ENCODE results near the gene TMEM147.

TMEM147 gene

DNA sequence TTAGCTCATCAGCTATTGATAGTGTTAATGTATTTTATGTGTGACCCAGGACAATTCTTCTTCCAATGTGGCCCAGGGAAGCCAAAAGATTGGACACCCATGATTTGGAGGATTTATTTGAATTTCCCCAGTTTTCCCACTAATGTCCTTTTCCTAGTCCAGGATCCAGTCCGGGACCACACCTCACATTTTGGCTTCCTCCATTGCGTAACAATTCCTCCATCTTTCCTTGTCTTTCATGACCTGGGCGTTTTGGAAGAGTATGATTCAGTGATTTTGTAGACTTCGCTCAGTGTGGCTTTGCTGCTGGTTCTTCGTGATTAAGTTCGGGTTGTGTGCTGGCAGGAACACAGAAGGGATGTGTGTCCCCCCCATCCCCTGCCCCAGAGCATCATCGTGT, 21.3 kb downstream of the TMEM147 start:
- no peaks in the 10 kb centered on the region for H3K4me1 ChIP-seq (ENCODE audit: control insufficient read depth, insufficient read depth, low read length)
- no peaks in the 10 kb centered on the region for H3K36me3 ChIP-seq (ENCODE audit: control insufficient read depth in 2 of 2, insufficient read depth in 1 of 2, low read length in 2 of 2)
- TF ChIP-seq ZNF10 (tag by site-specific recombination; IDR thresholded peaks at IDR 0.05) = no peak
- CTCF ChIA-PET = interaction anchor here (0.5 to 1.2 kb wide), 4 partner anchors 25 to 578 kb away, joined by 3 to 5 read pairs (median 3); no protein-coding TSS in a partner anchor
- no peak overlapping the region for H3K4me3 ChIP-seq (ENCODE audit: low read depth, low read length)
- H3K27ac ChIP-seq (ENCODE audit: extremely low read depth, low read depth, low read length) = no peak overlapping the region
- no peaks in the 10 kb centered on the region; the same call in none of the 2 replicates for H3K9me3 ChIP-seq (ENCODE audit: control insufficient read depth, insufficient read depth, low read depth, low read length)
- POLR2A ChIA-PET = no interaction called here

DNA sequence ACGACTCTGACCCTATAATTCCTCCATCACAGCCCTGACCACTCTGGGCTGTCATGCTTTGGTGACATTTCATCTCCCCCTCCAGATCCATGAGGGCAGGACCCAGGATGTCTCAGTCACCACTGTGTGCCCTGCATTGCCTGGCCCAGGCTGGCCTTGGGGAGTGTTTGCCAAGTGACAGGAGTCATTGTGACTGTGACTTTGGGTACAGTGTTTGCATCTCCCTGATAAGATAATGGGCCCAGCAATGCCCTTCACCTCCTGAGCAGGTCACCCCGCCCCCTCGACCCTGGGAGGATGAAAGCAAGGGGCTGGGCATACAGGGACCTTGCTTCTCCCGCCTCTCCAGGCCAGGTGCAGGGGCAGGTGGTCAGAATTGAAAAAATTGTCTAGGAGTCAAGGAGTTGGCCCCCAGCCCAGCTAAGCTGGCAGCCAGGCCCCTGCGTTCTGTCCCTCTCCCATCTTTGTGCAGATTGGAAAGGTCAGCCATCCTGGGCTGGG, 23.9 kb downstream of the TMEM147 start:
- H3K9me3 ChIP-seq (ENCODE audit: control insufficient read depth, insufficient read depth, low read depth, low read length) = no peaks in the 10 kb centered on the region; the same call in none of the 2 replicates
- H3K36me3 ChIP-seq (ENCODE audit: control insufficient read depth in 2 of 2, insufficient read depth in 1 of 2, low read length in 2 of 2) = no peaks in the 10 kb centered on the region
- H3K4me3 ChIP-seq (ENCODE audit: low read depth, low read length) = no peak overlapping the region
- H3K4me1 ChIP-seq (ENCODE audit: control insufficient read depth, insufficient read depth, low read length) = no peaks in the 10 kb centered on the region
- ChIA-PET CTCF (no interaction called here), POLR2A (no interaction called here)
- H3K27ac ChIP-seq (ENCODE audit: extremely low read depth, low read depth, low read length) = no peak overlapping the region
- TF ChIP-seq, protein P1, sequence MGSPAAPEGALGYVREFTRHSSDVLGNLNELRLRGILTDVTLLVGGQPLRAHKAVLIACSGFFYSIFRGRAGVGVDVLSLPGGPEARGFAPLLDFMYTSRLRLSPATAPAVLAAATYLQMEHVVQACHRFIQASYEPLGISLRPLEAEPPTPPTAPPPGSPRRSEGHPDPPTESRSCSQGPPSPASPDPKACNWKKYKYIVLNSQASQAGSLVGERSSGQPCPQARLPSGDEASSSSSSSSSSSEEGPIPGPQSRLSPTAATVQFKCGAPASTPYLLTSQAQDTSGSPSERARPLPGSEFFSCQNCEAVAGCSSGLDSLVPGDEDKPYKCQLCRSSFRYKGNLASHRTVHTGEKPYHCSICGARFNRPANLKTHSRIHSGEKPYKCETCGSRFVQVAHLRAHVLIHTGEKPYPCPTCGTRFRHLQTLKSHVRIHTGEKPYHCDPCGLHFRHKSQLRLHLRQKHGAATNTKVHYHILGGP (tag by site-specific recombination; IDR thresholded peaks at IDR 0.05) = no peak
- no peak for TF ChIP-seq ZNF768 (tag by site-specific recombination; IDR thresholded peaks at IDR 0.05)
- TF ChIP-seq, protein P2, sequence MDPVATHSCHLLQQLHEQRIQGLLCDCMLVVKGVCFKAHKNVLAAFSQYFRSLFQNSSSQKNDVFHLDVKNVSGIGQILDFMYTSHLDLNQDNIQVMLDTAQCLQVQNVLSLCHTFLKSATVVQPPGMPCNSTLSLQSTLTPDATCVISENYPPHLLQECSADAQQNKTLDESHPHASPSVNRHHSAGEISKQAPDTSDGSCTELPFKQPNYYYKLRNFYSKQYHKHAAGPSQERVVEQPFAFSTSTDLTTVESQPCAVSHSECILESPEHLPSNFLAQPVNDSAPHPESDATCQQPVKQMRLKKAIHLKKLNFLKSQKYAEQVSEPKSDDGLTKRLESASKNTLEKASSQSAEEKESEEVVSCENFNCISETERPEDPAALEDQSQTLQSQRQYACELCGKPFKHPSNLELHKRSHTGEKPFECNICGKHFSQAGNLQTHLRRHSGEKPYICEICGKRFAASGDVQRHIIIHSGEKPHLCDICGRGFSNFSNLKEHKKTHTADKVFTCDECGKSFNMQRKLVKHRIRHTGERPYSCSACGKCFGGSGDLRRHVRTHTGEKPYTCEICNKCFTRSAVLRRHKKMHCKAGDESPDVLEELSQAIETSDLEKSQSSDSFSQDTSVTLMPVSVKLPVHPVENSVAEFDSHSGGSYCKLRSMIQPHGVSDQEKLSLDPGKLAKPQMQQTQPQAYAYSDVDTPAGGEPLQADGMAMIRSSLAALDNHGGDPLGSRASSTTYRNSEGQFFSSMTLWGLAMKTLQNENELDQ (tag by site-specific recombination; IDR thresholded peaks at IDR 0.05; ENCODE audit: low read depth) = no peak
- TF ChIP-seq ZNF114 (tag by site-specific recombination; IDR thresholded peaks at IDR 0.05) = no peak
- no peak for TF ChIP-seq EGR2 (tag by site-specific recombination; IDR thresholded peaks at IDR 0.05; ENCODE audit: low read depth)
- TF ChIP-seq, protein P3, sequence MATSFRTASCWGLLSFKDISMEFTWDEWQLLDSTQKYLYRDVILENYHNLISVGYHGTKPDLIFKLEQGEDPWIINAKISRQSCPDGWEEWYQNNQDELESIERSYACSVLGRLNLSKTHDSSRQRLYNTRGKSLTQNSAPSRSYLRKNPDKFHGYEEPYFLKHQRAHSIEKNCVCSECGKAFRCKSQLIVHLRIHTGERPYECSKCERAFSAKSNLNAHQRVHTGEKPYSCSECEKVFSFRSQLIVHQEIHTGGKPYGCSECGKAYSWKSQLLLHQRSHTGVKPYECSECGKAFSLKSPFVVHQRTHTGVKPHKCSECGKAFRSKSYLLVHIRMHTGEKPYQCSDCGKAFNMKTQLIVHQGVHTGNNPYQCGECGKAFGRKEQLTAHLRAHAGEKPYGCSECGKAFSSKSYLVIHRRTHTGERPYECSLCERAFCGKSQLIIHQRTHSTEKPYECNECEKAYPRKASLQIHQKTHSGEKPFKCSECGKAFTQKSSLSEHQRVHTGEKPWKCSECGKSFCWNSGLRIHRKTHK (tag by site-specific recombination; IDR thresholded peaks at IDR 0.05) = no peak
- TF ChIP-seq, protein P4, sequence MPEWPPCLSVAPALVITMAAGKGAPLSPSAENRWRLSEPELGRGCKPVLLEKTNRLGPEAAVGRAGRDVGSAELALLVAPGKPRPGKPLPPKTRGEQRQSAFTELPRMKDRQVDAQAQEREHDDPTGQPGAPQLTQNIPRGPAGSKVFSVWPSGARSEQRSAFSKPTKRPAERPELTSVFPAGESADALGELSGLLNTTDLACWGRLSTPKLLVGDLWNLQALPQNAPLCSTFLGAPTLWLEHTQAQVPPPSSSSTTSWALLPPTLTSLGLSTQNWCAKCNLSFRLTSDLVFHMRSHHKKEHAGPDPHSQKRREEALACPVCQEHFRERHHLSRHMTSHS (tag by site-specific recombination; IDR thresholded peaks at IDR 0.05) = no peak
- TF ChIP-seq ZNF223 (tag by site-specific recombination; IDR thresholded peaks at IDR 0.05) = no peak
- no peak for TF ChIP-seq SCRT1 (tag by site-specific recombination; IDR thresholded peaks at IDR 0.05; ENCODE audit: borderline replicate concordance)
- no peak for TF ChIP-seq GLIS2 (tag by site-specific recombination; IDR thresholded peaks at IDR 0.05)
- TF ChIP-seq, protein P5, sequence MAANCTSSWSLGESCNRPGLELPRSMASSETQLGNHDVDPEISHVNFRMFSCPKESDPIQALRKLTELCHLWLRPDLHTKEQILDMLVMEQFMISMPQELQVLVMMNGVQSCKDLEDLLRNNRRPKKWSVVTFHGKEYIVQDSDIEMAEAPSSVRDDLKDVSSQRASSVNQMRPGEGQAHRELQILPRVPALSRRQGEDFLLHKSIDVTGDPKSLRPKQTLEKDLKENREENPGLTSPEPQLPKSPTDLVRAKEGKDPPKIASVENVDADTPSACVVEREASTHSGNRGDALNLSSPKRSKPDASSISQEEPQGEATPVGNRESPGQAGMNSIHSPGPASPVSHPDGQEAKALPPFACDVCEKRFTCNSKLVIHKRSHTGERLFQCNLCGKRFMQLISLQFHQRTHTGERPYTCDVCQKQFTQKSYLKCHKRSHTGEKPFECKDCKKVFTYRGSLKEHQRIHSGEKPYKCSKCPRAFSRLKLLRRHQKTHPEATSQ (tag by site-specific recombination; IDR thresholded peaks at IDR 0.05) = no peak
- TF ChIP-seq, protein P6, sequence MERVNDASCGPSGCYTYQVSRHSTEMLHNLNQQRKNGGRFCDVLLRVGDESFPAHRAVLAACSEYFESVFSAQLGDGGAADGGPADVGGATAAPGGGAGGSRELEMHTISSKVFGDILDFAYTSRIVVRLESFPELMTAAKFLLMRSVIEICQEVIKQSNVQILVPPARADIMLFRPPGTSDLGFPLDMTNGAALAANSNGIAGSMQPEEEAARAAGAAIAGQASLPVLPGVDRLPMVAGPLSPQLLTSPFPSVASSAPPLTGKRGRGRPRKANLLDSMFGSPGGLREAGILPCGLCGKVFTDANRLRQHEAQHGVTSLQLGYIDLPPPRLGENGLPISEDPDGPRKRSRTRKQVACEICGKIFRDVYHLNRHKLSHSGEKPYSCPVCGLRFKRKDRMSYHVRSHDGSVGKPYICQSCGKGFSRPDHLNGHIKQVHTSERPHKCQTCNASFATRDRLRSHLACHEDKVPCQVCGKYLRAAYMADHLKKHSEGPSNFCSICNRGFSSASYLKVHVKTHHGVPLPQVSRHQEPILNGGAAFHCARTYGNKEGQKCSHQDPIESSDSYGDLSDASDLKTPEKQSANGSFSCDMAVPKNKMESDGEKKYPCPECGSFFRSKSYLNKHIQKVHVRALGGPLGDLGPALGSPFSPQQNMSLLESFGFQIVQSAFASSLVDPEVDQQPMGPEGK (tag by site-specific recombination; IDR thresholded peaks at IDR 0.05) = no peak

Measured in HEK293 (cell line).